HG03469 (cell line): ENCODE measurements around the gene CNTN4.

Source experiments
- ATAC-seq: cut with Tn5 transposase; IDR thresholded peaks from one replicate; pipeline ENCODE4 v1.9.1; 2021; ENCODE audit warnings: mild to moderate bottlenecking, moderate library complexity, moderate number of reproducible peaks; ENCODE audit not compliant: unreplicated experiment

CNTN4 gene

GRCh38 chr3:3080309-3080708 lies 981.6 kb downstream of the CNTN4 start:
- no peak for ATAC-seq

DNA sequence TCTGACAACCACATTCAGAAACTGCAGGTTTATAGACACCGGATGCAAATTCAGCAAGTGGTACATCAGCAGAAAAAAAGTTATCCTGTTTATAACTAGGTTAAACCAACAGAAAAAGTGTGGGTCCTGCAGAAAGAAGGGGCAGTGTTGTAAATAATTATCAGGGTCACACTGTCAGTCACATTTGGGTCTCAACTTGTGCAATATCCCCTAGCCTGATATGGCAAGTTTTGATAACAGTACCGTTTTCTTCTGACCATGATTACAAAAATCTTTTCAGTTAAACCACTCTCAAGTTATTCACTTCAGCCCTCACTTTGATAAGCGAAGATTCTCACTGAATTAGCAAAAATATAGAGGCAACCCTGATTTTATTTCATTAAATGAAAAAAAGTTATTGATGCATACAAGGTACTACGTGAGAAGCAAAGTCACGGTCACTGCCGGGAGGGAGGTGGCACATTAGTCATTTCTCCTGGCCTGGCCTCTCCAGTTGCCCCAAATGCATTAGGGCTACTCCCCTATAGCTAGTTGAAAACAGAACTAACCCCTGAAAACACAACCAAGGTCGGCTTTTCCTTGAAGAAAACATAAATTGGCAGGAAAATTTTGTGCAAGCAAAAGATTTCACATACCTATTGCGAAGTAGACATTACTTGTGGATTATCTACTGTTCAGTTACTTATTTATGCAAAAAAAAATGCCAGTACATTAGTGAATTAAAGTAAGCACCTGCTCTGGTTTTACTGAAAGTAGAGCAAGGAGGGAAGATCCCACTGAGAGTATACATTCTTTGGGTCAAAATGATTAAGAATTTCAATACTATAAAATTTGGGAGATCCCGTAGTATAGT lies 982.9 kb downstream of the CNTN4 start:
- ATAC-seq = peak; percentile 27

DNA sequence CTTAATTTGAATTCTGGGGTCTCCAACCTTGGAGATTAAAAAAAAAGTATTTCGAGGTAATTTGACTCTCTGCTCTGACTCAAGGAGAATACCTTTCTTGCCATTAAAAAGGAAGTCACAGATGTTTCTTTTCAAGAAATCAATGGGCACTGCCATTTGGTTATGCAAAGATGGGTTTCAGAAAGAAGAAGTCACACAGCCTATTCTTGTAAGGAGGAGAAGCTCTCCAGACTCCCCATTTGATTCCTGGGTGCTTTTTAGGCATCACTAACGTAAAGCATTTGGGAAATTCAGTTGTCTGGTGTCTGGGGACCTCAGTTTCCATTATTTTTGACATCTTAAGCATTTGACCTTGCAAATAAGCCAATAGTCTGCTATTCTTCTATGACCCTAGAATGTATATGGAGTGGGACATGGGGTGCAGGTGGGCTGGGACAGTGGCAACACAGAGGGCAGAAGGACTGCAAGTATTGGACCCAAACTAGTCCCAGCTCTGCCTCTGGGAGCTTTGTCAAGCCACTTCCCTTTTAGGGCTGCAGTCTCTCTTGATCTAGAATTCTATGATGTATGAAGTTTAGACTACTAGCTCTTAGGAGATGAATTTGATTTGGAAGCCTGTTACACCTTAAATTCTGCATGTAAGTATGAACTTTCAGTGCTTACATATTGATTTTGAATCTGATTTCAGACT lies 983.7 kb downstream of the CNTN4 start:
- ATAC-seq = peak; percentile 85

DNA sequence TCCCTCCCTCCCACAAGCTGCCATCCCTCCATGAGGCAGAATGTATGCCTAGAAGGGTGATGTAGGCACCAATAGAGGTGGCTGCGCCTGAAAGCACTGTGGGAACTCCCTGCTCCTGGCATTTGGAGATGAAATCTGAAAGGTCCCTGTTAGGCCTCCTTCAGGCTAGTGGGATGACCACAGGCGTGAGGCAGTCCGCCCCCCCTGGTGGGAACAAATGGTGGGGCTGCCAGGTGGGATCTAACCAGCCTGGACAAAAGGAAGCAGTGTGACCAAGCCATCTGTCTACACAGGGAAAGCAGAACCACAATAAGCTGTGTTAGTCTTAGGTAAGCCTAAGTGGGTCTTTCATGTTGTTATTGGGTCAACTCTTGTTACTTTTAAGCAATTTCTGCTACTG lies 986.2 kb downstream of the CNTN4 start:
- ATAC-seq = no peak

DNA sequence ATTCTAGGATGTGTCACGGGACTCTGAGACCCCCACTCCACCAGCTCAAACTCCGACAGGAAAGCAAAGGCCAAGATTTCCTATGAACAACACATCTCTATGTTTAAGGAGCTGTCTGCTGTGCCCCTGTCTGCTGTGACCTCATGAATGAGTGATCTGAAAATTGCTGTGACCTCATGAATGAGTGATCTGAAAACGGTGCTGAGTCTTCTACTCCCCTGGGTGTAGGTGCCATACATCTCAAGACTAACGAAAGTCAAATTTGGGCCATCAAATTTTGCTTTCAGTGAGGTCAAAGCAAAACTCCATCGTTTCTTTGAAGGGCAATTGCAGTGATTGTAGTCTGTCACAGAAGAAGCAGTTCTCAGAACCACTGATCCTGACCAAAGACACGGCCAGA lies 987.1 kb downstream of the CNTN4 start:
- ATAC-seq = no peak

DNA sequence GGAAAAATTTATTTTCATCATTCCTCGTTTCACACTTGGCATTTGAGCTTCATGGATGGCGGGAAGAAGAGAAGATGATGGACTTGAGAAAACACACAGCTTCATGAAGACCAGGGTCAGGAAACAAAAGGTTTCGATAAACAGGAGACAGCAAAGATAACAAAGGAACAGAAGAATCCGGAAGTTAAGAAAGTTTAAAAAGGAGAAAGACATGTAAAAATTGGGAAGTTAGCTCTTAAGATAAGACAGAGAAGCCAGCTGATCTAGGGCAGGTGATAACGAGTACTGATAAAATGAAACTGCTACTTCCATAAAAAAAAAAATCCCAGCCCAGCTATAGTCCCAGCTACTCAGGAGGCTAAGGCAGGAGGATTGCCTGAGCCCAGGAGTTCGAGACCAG lies 987.6 kb downstream of the CNTN4 start:
- ATAC-seq = no peak

DNA sequence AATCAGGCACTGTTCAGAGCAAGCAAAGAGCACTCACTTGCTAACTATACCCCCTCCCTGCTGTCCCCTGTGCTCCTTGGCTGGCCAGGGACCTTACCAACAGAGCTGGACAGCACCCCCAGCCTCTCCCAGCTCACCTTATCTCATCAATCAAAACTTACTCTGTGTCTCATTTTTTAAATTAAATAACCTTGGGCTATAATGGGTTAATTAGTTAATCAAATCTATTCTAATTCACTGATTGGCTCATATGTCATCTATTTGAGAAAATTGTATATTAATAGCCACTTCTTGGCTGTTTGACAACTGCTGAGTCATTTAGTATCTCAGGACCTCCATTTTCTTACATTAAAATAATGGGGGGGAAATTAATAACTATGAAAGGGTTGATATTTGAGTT lies 988.6 kb downstream of the CNTN4 start:
- ATAC-seq = no peak

DNA sequence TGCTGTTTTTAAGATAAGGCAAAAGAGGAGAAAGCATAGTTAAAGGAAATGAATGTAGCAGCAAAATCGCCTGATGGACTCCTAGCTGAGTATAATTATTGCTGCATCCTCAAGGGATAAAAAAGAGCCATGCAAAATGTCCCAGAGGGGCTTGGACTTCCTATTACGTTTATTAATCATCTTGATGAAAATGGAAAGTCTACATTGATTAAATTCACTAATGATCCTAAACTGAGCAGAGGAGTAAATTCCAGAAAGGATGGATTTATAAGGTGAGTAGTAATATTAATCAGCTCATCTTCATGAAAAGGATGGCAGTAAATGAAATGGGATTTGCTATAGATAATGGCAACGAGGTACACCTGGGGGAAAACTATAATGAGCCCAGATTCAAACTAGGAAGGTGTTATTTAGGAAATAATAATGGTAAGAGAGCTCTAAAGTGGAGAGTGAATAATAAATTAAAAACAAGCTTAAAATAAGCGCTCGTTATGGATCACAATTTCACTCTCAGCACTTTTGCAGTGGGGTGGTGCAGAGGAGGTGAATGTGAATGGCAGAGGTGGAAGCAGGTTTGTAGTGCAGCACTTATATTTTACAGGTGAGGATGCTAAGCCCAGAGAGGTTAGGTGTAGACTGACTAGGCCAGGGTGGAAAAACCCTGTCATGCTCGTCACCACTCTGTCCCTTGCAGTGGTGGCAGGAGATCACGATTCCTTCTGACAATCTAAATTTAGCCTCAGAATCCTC lies 989.2 kb downstream of the CNTN4 start:
- no peak for ATAC-seq

GRCh38 chr3:3089017-3089416 lies 990.4 kb downstream of the CNTN4 start:
- peak; percentile 99 for ATAC-seq

DNA sequence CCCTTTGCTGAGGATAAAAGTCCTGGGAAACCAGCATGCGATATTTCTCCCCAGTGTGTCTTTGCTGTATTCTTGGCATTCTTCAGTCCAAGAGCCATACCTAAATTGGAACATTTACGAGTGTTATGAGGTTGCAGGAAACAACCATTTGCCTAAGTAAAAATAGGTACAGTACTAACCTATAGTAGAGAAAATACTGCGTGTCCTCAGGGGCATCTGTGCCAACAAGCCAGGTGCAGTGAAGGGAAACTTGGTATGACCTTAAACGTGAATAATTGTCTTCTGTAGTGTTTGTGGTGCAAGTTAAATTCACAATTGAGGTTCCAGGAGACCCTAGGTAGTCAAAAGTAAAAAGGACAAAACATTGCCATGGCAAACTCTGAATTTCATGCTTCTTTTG lies 999.3 kb downstream of the CNTN4 start:
- no peak for ATAC-seq

GRCh38 chr3:3101660-3102458 lies 1003.2 kb downstream of the CNTN4 start:
- ATAC-seq = peak; percentile 54

DNA sequence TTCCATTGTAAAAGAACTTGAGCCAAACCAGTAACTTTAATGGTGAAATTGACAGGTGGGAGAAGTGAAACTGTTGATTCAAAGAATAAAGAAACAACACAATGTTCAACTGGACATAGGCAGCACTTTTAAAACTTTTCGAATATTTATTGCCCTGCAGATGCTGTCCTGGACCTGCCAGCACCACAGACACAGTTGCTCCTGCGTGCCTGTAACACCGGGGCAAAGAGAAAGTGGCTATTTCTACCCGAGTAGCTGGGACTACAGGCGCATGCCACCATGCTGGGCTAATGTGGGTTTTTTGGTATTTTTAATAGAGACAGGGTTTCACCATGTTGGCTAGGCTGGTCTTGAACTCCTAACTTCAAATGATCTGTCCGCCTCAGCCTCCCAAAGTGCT lies 1004.1 kb downstream of the CNTN4 start:
- no peak for ATAC-seq

DNA sequence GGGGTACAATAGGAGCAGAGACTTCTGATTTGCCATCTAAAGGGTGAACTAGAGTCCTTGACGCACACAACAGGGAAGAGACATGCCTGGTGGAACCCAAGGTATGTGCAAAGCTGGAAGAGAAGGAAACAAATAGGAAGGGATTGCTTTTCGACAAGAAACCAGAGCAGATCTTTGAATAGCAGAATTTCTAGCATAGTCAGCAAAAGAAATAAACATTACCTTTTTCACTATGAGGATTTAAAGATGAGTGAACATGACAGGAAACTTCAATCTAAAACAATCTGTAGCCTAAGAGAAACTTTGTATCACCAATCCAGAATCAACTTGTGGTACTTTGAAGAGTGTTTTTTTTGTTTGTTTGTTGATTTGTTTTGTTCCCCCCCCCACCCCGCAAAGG lies 1006.6 kb downstream of the CNTN4 start:
- no peak for ATAC-seq

DNA sequence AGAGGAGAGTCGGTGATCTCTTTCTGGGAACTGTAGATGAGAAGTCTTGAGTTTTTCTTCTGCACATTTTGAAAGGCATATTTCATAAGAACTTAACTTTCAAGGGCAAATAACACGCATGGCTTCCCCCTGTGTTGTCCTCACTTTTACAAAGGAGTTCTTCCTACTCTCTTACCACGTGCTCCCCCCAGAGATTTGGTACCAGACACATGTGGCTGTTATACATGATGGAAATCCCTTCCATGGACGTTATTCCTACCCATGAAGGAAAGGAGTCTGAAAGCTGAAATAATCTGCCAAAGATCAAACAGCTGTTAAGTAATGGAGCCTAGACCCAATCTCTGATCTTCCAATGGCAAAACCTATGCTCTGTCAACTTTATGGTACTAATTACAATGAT lies 1007.1 kb downstream of the CNTN4 start:
- no peak for ATAC-seq

GRCh38 chr3:3107181-3107580 lies 1008.5 kb downstream of the CNTN4 start:
- ATAC-seq = no peak
